H9 (cell line): ENCODE data around the gene NAA16. TPM values are rescaled to one million over a fixed set of nuclear protein-coding genes. Genes with fewer than 3 reads are reported as not detected.
"Not testable (repeated sequence)": the region's sequence is repeated elsewhere in the genome, so short reads cannot be mapped to it uniquely, and the experiment has no call there.

Experiments used
- DNase-seq: peaks from one replicate; pipeline ENCODE4 v3.0.0-alpha.2; 2017
- H2AFZ ChIP-seq: one replicate; pipeline ENCODE4 v1.6.1; 2013; ENCODE audit warnings: mild to moderate bottlenecking, low read length, control low read depth, moderate library complexity
- H2AK5ac ChIP-seq: 2 replicates; pipeline ENCODE4 v1.6.1; 2013; ENCODE audit warnings: low read length, control low read depth, mixed read lengths; ENCODE audit not compliant: insufficient read length
- H2BK120ac ChIP-seq: one replicate; pipeline ENCODE4 v1.6.1; 2013; ENCODE audit warnings: low read depth, mild to moderate bottlenecking, low read length, control low read depth, inconsistent platforms; ENCODE audit not compliant: poor library complexity, severe bottlenecking
- H2BK12ac ChIP-seq: 2 replicates; pipeline ENCODE4 v1.6.1; 2013; ENCODE audit warnings: low read length, control low read depth, mixed read lengths, low read depth; ENCODE audit not compliant: insufficient read length
- H2BK15ac ChIP-seq: 2 replicates; pipeline ENCODE4 v1.6.1; 2013; ENCODE audit warnings: low read depth, low read length, control low read depth
- H2BK20ac ChIP-seq: one replicate; pipeline ENCODE4 v1.6.1; 2013; ENCODE audit warnings: low read depth, mild to moderate bottlenecking, low read length, control low read depth, inconsistent platforms; ENCODE audit not compliant: poor library complexity, severe bottlenecking
- H2BK5ac ChIP-seq: 2 replicates; pipeline ENCODE4 v1.6.1; 2013; ENCODE audit warnings: low read length, control low read depth, mixed read lengths; ENCODE audit not compliant: insufficient read length
- H3K14ac ChIP-seq: 2 replicates; pipeline ENCODE4 v1.6.1; 2013; ENCODE audit warnings: low read length, control low read depth; ENCODE audit not compliant: insufficient read depth
- H3K18ac ChIP-seq: 2 replicates; pipeline ENCODE4 v1.6.1; 2013; ENCODE audit warnings: low read depth, mild to moderate bottlenecking, mixed read lengths, low read length, control low read depth; ENCODE audit not compliant: insufficient read length
- H3K23ac ChIP-seq: 2 replicates; pipeline ENCODE4 v1.6.1; 2013; ENCODE audit warnings: low read length, control low read depth, mixed read lengths, low read depth; ENCODE audit not compliant: insufficient read length
- H3K23me2 ChIP-seq: 2 replicates; pipeline ENCODE4 v1.6.1; 2013; ENCODE audit warnings: low read depth, mild to moderate bottlenecking, mixed read lengths, low read length, control low read depth; ENCODE audit not compliant: insufficient read length, poor library complexity, severe bottlenecking
- H3K27ac ChIP-seq: 2 replicates; pipeline ENCODE4 v1.5.1; 2013; ENCODE audit warnings: low read length, control low read depth, mixed read lengths, low read depth; ENCODE audit not compliant: insufficient read length
- H3K27me3 ChIP-seq: 2 replicates; pipeline ENCODE4 v1.6.1; 2013; ENCODE audit warnings: low read length, control low read depth, inconsistent platforms; ENCODE audit not compliant: insufficient read depth
- H3K4ac ChIP-seq: 2 replicates; pipeline ENCODE4 v1.6.1; 2013; ENCODE audit warnings: low read depth, mild to moderate bottlenecking, control low read depth, inconsistent platforms, low read length, moderate library complexity
- H3K4me1 ChIP-seq: 2 replicates; pipeline ENCODE4 v1.6.1; 2013; ENCODE audit warnings: low read length, control low read depth, inconsistent platforms; ENCODE audit not compliant: insufficient read depth
- H3K4me2 ChIP-seq: 2 replicates; pipeline ENCODE4 v1.6.1; 2013; ENCODE audit warnings: low read length, control low read depth, mixed read lengths; ENCODE audit not compliant: insufficient read length, insufficient read depth
- H3K56ac ChIP-seq: 2 replicates; pipeline ENCODE4 v1.6.1; 2013; ENCODE audit warnings: low read depth, mild to moderate bottlenecking, mixed read lengths, low read length, control low read depth; ENCODE audit not compliant: insufficient read length
- H3K79me1 ChIP-seq: 2 replicates; pipeline ENCODE4 v1.6.1; 2013; ENCODE audit warnings: low read depth, mild to moderate bottlenecking, moderate library complexity, low read length, control low read depth, inconsistent platforms; ENCODE audit not compliant: insufficient read depth, poor library complexity, severe bottlenecking
- H3K79me2 ChIP-seq: 2 replicates; pipeline ENCODE4 v1.6.1; 2013; ENCODE audit warnings: low read length, control low read depth, inconsistent platforms; ENCODE audit not compliant: insufficient read depth
- H3K9ac ChIP-seq: 2 replicates; pipeline ENCODE4 v1.6.1; 2013; ENCODE audit warnings: low read length, control low read depth, mixed read lengths; ENCODE audit not compliant: insufficient read length; ENCODE audit errors: extremely low read depth
- H3K9me3 ChIP-seq: one replicate; pipeline ENCODE4 v1.6.1; 2013; ENCODE audit warnings: low read depth, low read length, inconsistent platforms; ENCODE audit not compliant: control insufficient read depth
- H3T11ph ChIP-seq: one replicate; pipeline ENCODE4 v1.6.1; 2013; ENCODE audit warnings: mild to moderate bottlenecking, low read length, control low read depth, inconsistent platforms
- H4K20me1 ChIP-seq: one replicate; pipeline ENCODE4 v1.6.1; 2013; ENCODE audit not compliant: control insufficient read depth, insufficient read length, insufficient read depth
- H4K5ac ChIP-seq: 2 replicates; pipeline ENCODE4 v1.6.1; 2013; ENCODE audit warnings: low read depth, mild to moderate bottlenecking, mixed read lengths, low read length, control low read depth; ENCODE audit not compliant: insufficient read length
- H4K8ac ChIP-seq: replicated peaks from 2 replicates; pipeline ENCODE4 v1.6.1; 2013; ENCODE audit warnings: low read length, control low read depth, mixed read lengths, low read depth; ENCODE audit not compliant: insufficient read length
- H4K91ac ChIP-seq: 2 replicates; pipeline ENCODE4 v1.6.1; 2013; ENCODE audit warnings: low read depth, mild to moderate bottlenecking, moderate library complexity, mixed read lengths, low read length, control low read depth; ENCODE audit not compliant: insufficient read length
- H3K27ac Mint-ChIP-seq, 3 experiments: 2 replicates in 2 of 3; 3 replicates in 1 of 3; pipeline ENCODE4 v1.8.0; 2020 to 2021; ENCODE audit warnings: mixed read lengths in 3 of 3, mild to moderate bottlenecking in 1 of 3, moderate library complexity in 1 of 3
- H3K27me3 Mint-ChIP-seq: 2 replicates; pipeline ENCODE4 v1.8.0; 2021; ENCODE audit warnings: low read depth, mild to moderate bottlenecking, moderate library complexity, mixed read lengths
- H3K36me3 Mint-ChIP-seq, 3 experiments: 2 replicates in 2 of 3; 3 replicates in 1 of 3; pipeline ENCODE4 v1.8.0; 2020 to 2021; ENCODE audit warnings: low read depth in 3 of 3, mixed read lengths in 3 of 3; ENCODE audit not compliant: insufficient read depth in 1 of 3
- H3K4me1 Mint-ChIP-seq, 2 experiments: 2 replicates each; pipeline ENCODE4 v1.8.0; 2020; ENCODE audit warnings: mixed read lengths in 2 of 2
- H3K4me3 Mint-ChIP-seq, 2 experiments: 2 replicates in 1 of 2; 3 replicates in 1 of 2; pipeline ENCODE4 v1.8.0; 2020 to 2021; ENCODE audit warnings: mild to moderate bottlenecking in 2 of 2, mixed read lengths in 2 of 2, moderate library complexity in 1 of 2
- H3K9me3 Mint-ChIP-seq, 2 experiments: 2 replicates in 1 of 2; 3 replicates in 1 of 2; pipeline ENCODE4 v1.8.0; 2020; ENCODE audit warnings: mild to moderate bottlenecking in 2 of 2, mixed read lengths in 2 of 2, moderate library complexity in 1 of 2
- WGBS: extraction: QIAGEN DNeasy Blood & Tissue Kit; methylation state at CpG from one replicate; pipeline ENCODE4 v1.1.7; 2013; ENCODE audit warnings: missing lambda C conversion rate, low lambda C conversion rate, mixed read lengths; ENCODE audit not compliant: insufficient read length; ENCODE audit errors: extremely low coverage; 5-methylcytosine and 5-hydroxymethylcytosine counted together
- total RNA-seq: library from RNA; stranded (reverse); gene quantifications from 2 replicates; pipeline ENCODE4 v1.2.1, GENCODE V29; 2021
- TF ChIP-seq, protein P1 (sequence below): fragments of 200-600 bp; sonication (generic); conservative IDR thresholded peaks from 3 replicates; pipeline ENCODE4 v1.8.0; 2021; ENCODE audit warnings: antibody characterized with exemption, mild to moderate bottlenecking

Gene NAA16
- total RNA-seq, 1 experiment from 2014 or later = 37.7 TPM

DNA sequence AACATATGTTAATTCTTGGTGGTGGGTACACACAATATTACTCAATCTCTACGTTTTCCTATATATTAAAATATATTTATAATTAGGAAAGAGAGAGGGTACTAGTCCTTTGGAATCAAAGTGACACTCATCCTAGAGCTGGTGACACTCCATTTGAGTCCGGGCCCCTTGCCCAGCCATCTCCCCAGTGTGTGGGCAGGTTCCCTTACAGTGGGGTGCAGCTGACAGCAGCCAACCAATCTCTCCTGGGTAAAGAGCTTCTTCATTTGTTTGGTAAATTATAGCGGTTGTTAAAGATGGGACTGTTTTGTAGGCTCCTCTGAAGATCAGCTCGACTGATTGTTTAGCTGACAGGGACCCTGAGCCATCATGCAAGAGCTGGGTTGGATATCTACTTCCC, 109.1 kb downstream of the NAA16 start:
- Histone ChIP-seq H2BK15ac (no peak overlapping the region), H4K20me1 (no peaks in the 10 kb centered on the region), H3K23ac (no peak overlapping the region), H3K9ac (no peak overlapping the region), H2BK12ac (no peak overlapping the region), H2BK20ac (no peak overlapping the region), H3K14ac (no peak overlapping the region), H3K27me3 (no peaks in the 10 kb centered on the region), H2AK5ac (no peak overlapping the region), H3K79me1 (no peaks in the 10 kb centered on the region), H4K91ac (no peak overlapping the region), H3K18ac (no peak overlapping the region), H3K79me2 (no peaks in the 10 kb centered on the region), H2BK120ac (no peak overlapping the region), H3K27ac (no peak overlapping the region), H3K56ac (no peak overlapping the region), H4K5ac (no peak overlapping the region), H4K8ac (no peak overlapping the region), H3K4ac (no peak overlapping the region), H3K4me1 (no peaks in the 10 kb centered on the region), H3K23me2 (no peaks in the 10 kb centered on the region), H2BK5ac (no peak overlapping the region), H3K9me3 (no peaks in the 10 kb centered on the region), H2AFZ (no peak overlapping the region), H3T11ph (no peak overlapping the region), H3K4me2 (no peak overlapping the region)
- no CpG with 5 or more reads among the region's 4 CpGs for WGBS
- Mint-ChIP-seq H3K9me3 (no peaks in the 10 kb centered on the region), H3K4me1 (peaks cover 10 to 12% of the 10 kb centered on the region in 2 experiments), H3K4me3 (no peak overlapping the region), H3K36me3 (no peaks in the 10 kb centered on the region), H3K27ac (no peak overlapping the region), H3K27me3 (no peaks in the 10 kb centered on the region)
- no peak for DNase-seq
- TF ChIP-seq, protein P1, sequence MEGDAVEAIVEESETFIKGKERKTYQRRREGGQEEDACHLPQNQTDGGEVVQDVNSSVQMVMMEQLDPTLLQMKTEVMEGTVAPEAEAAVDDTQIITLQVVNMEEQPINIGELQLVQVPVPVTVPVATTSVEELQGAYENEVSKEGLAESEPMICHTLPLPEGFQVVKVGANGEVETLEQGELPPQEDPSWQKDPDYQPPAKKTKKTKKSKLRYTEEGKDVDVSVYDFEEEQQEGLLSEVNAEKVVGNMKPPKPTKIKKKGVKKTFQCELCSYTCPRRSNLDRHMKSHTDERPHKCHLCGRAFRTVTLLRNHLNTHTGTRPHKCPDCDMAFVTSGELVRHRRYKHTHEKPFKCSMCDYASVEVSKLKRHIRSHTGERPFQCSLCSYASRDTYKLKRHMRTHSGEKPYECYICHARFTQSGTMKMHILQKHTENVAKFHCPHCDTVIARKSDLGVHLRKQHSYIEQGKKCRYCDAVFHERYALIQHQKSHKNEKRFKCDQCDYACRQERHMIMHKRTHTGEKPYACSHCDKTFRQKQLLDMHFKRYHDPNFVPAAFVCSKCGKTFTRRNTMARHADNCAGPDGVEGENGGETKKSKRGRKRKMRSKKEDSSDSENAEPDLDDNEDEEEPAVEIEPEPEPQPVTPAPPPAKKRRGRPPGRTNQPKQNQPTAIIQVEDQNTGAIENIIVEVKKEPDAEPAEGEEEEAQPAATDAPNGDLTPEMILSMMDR = no peak

DNA sequence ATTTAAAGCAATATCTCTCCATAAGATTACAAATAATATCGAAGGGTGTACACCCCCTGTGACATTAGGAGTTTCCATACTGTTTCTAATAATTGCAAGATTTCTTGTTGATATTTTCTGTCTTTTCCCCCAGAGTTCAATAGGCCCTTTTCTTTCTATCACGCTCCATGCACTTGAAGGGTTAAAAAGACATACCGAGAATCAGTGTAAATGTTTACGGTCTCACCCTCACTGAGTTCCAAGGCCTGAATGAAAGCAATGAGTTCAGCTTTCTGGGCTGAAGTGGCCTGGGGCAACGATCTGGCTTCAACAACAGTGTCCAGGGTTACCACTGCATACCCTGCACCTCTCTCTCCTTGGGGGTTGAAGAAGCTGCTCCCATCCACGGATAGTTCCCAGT, 110.3 kb downstream of the NAA16 start:
- H3K18ac ChIP-seq, H2AFZ ChIP-seq, H2BK20ac ChIP-seq, H3K56ac ChIP-seq, H3K36me3 Mint-ChIP-seq, H2BK5ac ChIP-seq, H4K20me1 ChIP-seq, H4K91ac ChIP-seq, H2AK5ac ChIP-seq, H3K4me1 ChIP-seq, H2BK15ac ChIP-seq, H3K23ac ChIP-seq, H3K79me1 ChIP-seq, H3K9me3 ChIP-seq, H2BK120ac ChIP-seq, H3K9ac ChIP-seq, H4K5ac ChIP-seq, H3K14ac ChIP-seq, H2BK12ac ChIP-seq, H3T11ph ChIP-seq, H3K4ac ChIP-seq, H3K4me3 Mint-ChIP-seq, H3K27me3 Mint-ChIP-seq, H3K23me2 ChIP-seq, H3K27ac ChIP-seq, H3K9me3 Mint-ChIP-seq, H4K8ac ChIP-seq, H3K79me2 ChIP-seq, H3K4me2 ChIP-seq, DNase-seq, H3K27ac Mint-ChIP-seq, H3K27me3 ChIP-seq: not testable (repeated sequence)
- no CpG with 5 or more reads among the region's 6 CpGs for WGBS
- peaks cover 10 to 12% of the 10 kb centered on the region in 2 experiments for H3K4me1 Mint-ChIP-seq
